Measurements from ENCODE around the gene TMED5.

DNA sequence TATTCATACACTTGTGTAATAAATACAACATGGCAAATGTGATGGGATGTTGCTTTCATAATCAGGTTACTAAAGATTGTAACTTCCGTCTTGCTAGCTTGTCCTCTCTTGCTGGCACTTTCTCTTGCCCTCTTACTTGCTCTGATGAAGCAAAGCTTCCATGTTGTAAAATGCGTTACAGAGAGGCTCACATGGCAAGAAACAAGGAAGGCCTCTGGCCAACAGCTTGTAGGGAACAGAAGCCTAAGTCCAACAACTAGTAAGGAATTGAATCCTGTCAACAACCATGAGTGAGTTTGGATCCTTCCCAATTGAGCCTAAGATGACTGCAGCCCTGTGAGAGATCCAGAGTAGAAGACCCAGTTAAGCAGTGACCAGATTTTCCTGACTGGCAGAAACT, 15.4 kb downstream of the TMED5 start:
- TF ChIP-seq CTCF (IDR thresholded peaks at IDR 0.05; ENCODE audit: low read length) (no peak), EZH2 (IDR thresholded peaks at IDR 0.05; ENCODE audit: borderline replicate concordance, low read length) (no peak)
